ENCODE data around the gene COQ6.
"Not testable (repeated sequence)": the region's sequence is repeated elsewhere in the genome, so short reads cannot be mapped to it uniquely, and the experiment has no call there.

Gene COQ6

GRCh38 chr14:73988656-73989055 is 38.6 kb downstream of the COQ6 start:
- not testable (repeated sequence) for DNase-seq

DNA sequence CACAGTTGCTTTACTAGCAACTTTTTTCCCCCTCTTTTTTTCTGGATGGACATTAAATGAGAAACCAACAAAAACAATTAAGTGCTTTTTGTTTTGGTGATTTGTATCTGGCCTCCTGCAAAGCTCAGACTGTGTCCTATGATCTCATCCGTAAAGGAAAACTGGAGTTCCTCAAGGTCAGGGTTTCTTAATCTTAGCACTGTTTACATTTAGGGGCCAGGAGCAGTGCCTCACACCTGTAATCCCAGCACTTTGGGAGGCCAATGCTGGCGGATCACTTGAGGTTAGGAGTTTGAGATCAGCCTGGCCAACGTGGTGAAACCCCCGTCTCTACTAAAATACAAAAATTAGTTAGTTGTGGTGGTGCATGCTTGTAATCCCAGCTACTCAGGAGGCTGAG is 41.0 kb downstream of the COQ6 start:
- DNase-seq = no peak

GRCh38 chr14:73994926-73995325 is 44.8 kb downstream of the COQ6 start:
- not testable (repeated sequence) for DNase-seq

- no peak for DNase-seq
Measured at GRCh38 chr14:73995977-73996378, 45.9 kb downstream of the COQ6 start.

DNA sequence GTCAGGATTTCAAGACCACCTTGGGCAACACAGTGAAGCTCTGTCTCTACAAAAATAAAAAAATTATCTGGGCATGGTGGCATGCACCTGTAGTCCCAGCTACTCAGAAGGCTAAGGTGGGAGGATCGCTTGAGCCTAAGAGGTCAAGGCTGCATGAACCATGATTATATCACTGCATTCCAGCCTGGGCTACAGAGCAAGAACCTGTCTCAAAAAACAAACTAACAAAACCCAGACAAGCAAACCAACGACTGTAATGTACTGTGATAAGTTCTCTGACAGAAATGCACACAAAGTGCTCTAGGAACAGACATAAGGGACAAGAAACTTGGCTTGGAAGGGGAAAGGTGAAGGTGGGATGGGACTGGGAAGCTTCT is 46.6 kb downstream of the COQ6 start:
- no peak for DNase-seq

- DNase-seq = no peak
Measured at GRCh38 chr14:73997108-73997943, 47.2 kb downstream of the COQ6 start.

DNA sequence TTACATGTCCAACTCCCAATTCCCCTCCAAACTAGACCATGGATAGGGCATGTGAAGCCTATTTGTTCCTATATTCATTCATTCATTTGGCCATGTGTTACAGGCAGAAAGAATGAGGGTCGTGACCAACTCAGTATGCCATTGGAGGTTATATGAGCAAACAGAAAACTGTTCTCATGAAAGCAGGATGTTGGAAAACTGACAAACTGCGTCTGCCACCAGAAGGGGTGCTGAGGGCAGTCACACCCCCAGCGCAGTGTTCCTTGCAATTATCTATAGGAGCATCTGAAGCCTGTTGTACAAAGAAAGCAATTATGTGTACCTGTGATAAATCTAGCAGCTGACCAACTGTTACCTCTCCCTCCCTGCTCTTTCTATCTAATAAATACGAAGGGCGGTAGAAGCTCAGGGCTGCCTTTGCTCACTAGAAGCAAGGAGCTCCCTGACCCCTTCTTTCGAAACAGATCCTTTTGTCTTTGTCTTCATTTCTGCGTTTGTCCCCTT is 47.9 kb downstream of the COQ6 start:
- no peak for DNase-seq

DNA sequence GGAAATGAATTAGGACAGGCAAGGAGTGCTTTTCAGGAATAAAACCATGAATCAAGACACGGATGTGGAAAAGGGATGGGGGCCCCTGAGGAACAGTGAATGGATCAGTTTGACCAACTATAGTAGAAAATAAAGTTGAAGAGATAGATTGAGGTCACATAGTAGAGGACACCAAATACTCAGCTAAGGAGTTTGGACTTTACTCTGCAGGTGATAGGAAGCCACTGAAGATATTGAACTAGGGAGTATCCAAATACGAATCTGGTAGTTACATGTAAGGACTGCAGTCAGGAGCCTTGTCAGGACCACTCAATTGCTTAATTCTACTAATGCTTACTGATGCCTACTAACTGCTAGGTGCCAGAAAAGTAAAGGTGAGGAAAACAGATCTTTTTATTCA is 48.6 kb downstream of the COQ6 start:
- no peak for DNase-seq

GRCh38 chr14:74005664-74006063 is 55.6 kb downstream of the COQ6 start:
- DNase-seq = not testable (repeated sequence)

DNA sequence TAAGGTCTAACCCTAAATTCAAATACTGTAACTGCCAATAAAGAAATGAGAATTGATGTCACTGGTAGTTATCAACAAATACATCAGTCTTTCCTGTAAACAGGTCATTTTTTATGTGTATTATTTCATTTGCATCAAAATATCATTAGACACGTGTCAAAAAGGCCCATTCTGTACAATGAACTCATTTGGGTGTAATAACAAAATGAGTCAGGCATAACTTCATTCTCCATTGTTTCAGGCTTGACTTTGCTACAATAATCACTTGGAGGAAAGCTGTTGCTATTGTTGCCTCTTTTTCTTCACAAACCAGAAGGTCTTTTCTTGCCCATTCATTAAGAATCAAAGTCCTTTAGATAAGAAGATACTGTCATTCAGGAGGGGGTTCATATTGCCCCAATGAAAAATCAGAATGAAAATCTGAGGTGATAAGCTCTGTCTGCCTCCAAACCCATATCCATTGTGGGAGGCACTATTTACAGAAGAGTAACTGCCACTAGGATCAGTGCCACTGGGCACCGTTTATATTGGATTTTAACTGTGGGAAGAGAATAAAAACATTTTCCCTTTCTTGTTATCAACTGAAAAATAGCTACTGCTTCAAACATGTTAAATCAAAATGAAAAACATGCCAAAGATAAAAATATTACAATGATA is 58.9 kb downstream of the COQ6 start:
- DNase-seq = no peak

All from NCI-H1105 treated with DMSO at 0.1 percent for 48 hours (cell line).